SK-N-SH treated with all-trans-retinoic acid at 6 μM for 48 hours (cell line): Measurements from ENCODE around the gene GLYATL1.
"Not testable (repeated sequence)": the region's sequence is repeated elsewhere in the genome, so short reads cannot be mapped to it uniquely, and the experiment has no call there.

Experiments used
- ATAC-seq: fragments of 200-7000 bp; cut with Tn5 transposase; 3 replicates; pipeline ENCODE4 v1.9.1; 2020; ENCODE audit warnings: mild to moderate bottlenecking, moderate library complexity
- BACH2 ChIP-seq: fragments of 250-450 bp; sonication (Bioruptor Pico); IDR thresholded peaks from 2 replicates; pipeline ENCODE4 v1.9.0; 2021; ENCODE audit warnings: mild to moderate bottlenecking, borderline replicate concordance
- CREB5 ChIP-seq: fragments of 250-450 bp; sonication (Bioruptor Pico); IDR thresholded peaks from 2 replicates; pipeline ENCODE4 v1.5.1; 2020; ENCODE audit warnings: low read depth, mild to moderate bottlenecking, moderate library complexity
- CSDC2 ChIP-seq: fragments of 250-450 bp; sonication (Bioruptor Pico); IDR thresholded peaks from 2 replicates; pipeline ENCODE4 v1.5.0; 2020; ENCODE audit warnings: mild to moderate bottlenecking, moderate library complexity
- CSRNP3 ChIP-seq: fragments of 250-450 bp; sonication (Bioruptor Pico); IDR thresholded peaks from 2 replicates; pipeline ENCODE4 v1.5.1; 2021; ENCODE audit warnings: mild to moderate bottlenecking, moderate library complexity
- ESRRG ChIP-seq: fragments of 250-450 bp; sonication (Bioruptor Pico); IDR thresholded peaks from 2 replicates; pipeline ENCODE4 v1.6.1; 2021; ENCODE audit warnings: mild to moderate bottlenecking
- GLIS3 ChIP-seq: fragments of 250-450 bp; sonication (Bioruptor Pico); IDR thresholded peaks from 2 replicates; pipeline ENCODE4 v1.5.0; 2020; ENCODE audit warnings: mild to moderate bottlenecking, moderate library complexity
- ISL1 ChIP-seq: fragments of 250-450 bp; sonication (Bioruptor Pico); IDR thresholded peaks from 2 replicates; pipeline ENCODE4 v2.1.2; 2022; ENCODE audit warnings: mild to moderate bottlenecking, moderate library complexity
- OSR1 ChIP-seq: fragments of 250-450 bp; sonication (Bioruptor Pico); IDR thresholded peaks from 2 replicates; pipeline ENCODE4 v1.8.0; 2022; ENCODE audit warnings: moderate library complexity, mild to moderate bottlenecking, inconsistent platforms
- POU6F1 ChIP-seq: fragments of 250-450 bp; sonication (Bioruptor Pico); IDR thresholded peaks from 2 replicates; pipeline ENCODE4 v1.8.0; 2021; ENCODE audit warnings: low read depth, mild to moderate bottlenecking, moderate library complexity, borderline replicate concordance
- PPARA ChIP-seq: fragments of 250-450 bp; sonication (Bioruptor Pico); IDR thresholded peaks from 2 replicates; pipeline ENCODE4 v1.5.0; 2020; ENCODE audit warnings: mild to moderate bottlenecking, borderline replicate concordance
- TOX ChIP-seq: fragments of 250-450 bp; sonication (Bioruptor Pico); IDR thresholded peaks from 2 replicates; pipeline ENCODE4 v1.8.0; 2021; ENCODE audit warnings: mild to moderate bottlenecking, moderate library complexity, borderline replicate concordance
- TSHZ2 ChIP-seq: fragments of 250-450 bp; sonication (Bioruptor Pico); IDR thresholded peaks from 2 replicates; pipeline ENCODE4 v1.5.0; 2020; ENCODE audit warnings: mild to moderate bottlenecking, moderate library complexity
- ZC3H10 ChIP-seq: fragments of 250-450 bp; sonication (Bioruptor Pico); IDR thresholded peaks from 2 replicates; pipeline ENCODE4 v1.5.1; 2021; ENCODE audit warnings: mild to moderate bottlenecking, moderate library complexity
- ZFP30 ChIP-seq: fragments of 450-650 bp; formaldehyde crosslinking; IDR thresholded peaks from 2 replicates; pipeline ENCODE4 v1.5.0; 2022; ENCODE audit warnings: mild to moderate bottlenecking, moderate library complexity
- ZNF565 ChIP-seq: fragments of 450-650 bp; formaldehyde crosslinking; conservative IDR thresholded peaks from 2 replicates; pipeline ENCODE4 v1.5.0; 2020; ENCODE audit warnings: low read depth, mild to moderate bottlenecking, moderate library complexity
- ZNF8 ChIP-seq: fragments of 450-650 bp; formaldehyde crosslinking; IDR thresholded peaks from 2 replicates; pipeline ENCODE4 v1.5.0; 2020; ENCODE audit warnings: mild to moderate bottlenecking, moderate library complexity

The GLYATL1 gene

GRCh38 chr11:59000003-59000402 is 60.7 kb downstream of the GLYATL1 start:
- no peak for ATAC-seq
- TF ChIP-seq POU6F1 (CRISPR knock-in tag) (no peak), CSRNP3 (no peak), BACH2 (CRISPR knock-in tag) (no peak), ZC3H10 (CRISPR knock-in tag) (no peak), GLIS3 (CRISPR knock-in tag) (no peak), ESRRG (CRISPR knock-in tag) (no peak), ISL1 (CRISPR knock-in tag) (no peak), PPARA (no peak), ZNF565 (CRISPR knock-in tag) (no peak), CREB5 (CRISPR knock-in tag) (no peak), ZFP30 (CRISPR knock-in tag) (no peak), ZNF8 (CRISPR knock-in tag) (no peak), CSDC2 (CRISPR knock-in tag) (no peak), TOX (CRISPR knock-in tag) (no peak), TSHZ2 (CRISPR knock-in tag) (no peak), OSR1 (no peak)

GRCh38 chr11:59002006-59002405 is 62.7 kb downstream of the GLYATL1 start:
- not testable (repeated sequence) for ATAC-seq
